Endothelial cell of umbilical vein (primary cell): ENCODE measurements around the gene LSG1. TPM values are rescaled to one million over a fixed set of nuclear protein-coding genes. Genes with fewer than 3 reads are reported as not detected.

Experiments used
- BruUV-seq: library from RNA; stranded (reverse); fragments of 400-500 nt; replicated peaks from 2 replicates; lab custom pipeline; 2021; lab: Mats Ljungman, UMichigan
- CTCF ChIA-PET: fragments of 300-600, 350-600 bp; sonication (Branson Sonifier 250); formaldehyde crosslinking; loops from one replicate; lab custom pipeline; 2021; ENCODE audit warnings: antibody characterized with exemption, inconsistent platforms; lab: Charles Lee
- POLR2A ChIA-PET: fragments of 300-600, 350-600 bp; sonication (Branson Sonifier 250); formaldehyde crosslinking; loops from one replicate; lab custom pipeline; 2021; ENCODE audit warnings: antibody characterized with exemption, inconsistent platforms; lab: Charles Lee
- DNase-seq: peaks from one replicate; pipeline ENCODE4 v3.0.0-alpha.2; 2011; ENCODE audit warnings: low read depth, low spot score
- FAIRE-seq: peaks from 2 replicates; lab custom pipeline; 2011; peaks lifted over from hg19 to GRCh38; lab: Jason Lieb, UNC
- H2AFZ ChIP-seq: 2 replicates; pipeline ENCODE4 v1.6.0; 2012; ENCODE audit warnings: low read depth, low read length, control low read depth, inconsistent platforms
- H3K27ac ChIP-seq: 2 replicates; pipeline ENCODE4 v1.5.1; 2011; ENCODE audit warnings: low read depth, mild to moderate bottlenecking, control low read depth, low read length, moderate library complexity; ENCODE audit not compliant: insufficient read depth
- H3K27me3 ChIP-seq, 2 experiments: 2 replicates each; pipeline versions ENCODE4 v1.6.0 to v1.6.1; 2011; ENCODE audit warnings: low read length in 2 of 2, mixed read lengths in 1 of 2; ENCODE audit not compliant: control insufficient read depth in 2 of 2, insufficient read depth in 2 of 2
- H3K36me3 ChIP-seq, 2 experiments: 2 replicates in 1 of 2; 3 replicates in 1 of 2; pipeline ENCODE4 v1.5.1; 2011; ENCODE audit warnings: low read length in 2 of 2, mild to moderate bottlenecking in 1 of 2, moderate library complexity in 1 of 2; ENCODE audit not compliant: control insufficient read depth in 2 of 2, insufficient read depth in 2 of 2; ENCODE audit errors: extremely low read depth in 1 of 2
- H3K4me1 ChIP-seq: 3 replicates; pipeline ENCODE4 v1.5.1; 2011; ENCODE audit warnings: mild to moderate bottlenecking, low read length; ENCODE audit not compliant: control insufficient read depth, insufficient read depth; ENCODE audit errors: extremely low read depth
- H3K4me2 ChIP-seq: 2 replicates; pipeline ENCODE4 v1.6.1; 2011; ENCODE audit warnings: low read length, control low read depth, mixed read lengths; ENCODE audit not compliant: insufficient read depth
- H3K4me3 ChIP-seq, 3 experiments: fragments of 200-600 bp in 1 of 3; sonication (generic), shearing (Covaris generic) in 1 of 3; replicated peaks in 1 of 3; 2 replicates each; pipeline ENCODE4 v1.5.1; 2011 to 2016; ENCODE audit warnings: control low read depth in 3 of 3, low read length in 3 of 3, mild to moderate bottlenecking in 2 of 3, inconsistent platforms in 1 of 3, low read depth in 1 of 3, moderate library complexity in 1 of 3; ENCODE audit not compliant: insufficient read depth in 1 of 3
- H3K79me2 ChIP-seq: 2 replicates; pipeline ENCODE4 v1.6.0; 2012; ENCODE audit warnings: low read length, inconsistent platforms; ENCODE audit not compliant: control insufficient read depth, insufficient read depth
- H3K9ac ChIP-seq: replicated peaks from 2 replicates; pipeline ENCODE3; 2011; ENCODE audit warnings: low read length, control low read depth; ENCODE audit not compliant: insufficient read depth; ENCODE audit errors: extremely low read depth
- H3K9me1 ChIP-seq: replicated peaks from 3 replicates; pipeline ENCODE4 v1.6.0; 2011; ENCODE audit warnings: mild to moderate bottlenecking, low read length; ENCODE audit not compliant: control insufficient read depth, insufficient read depth; ENCODE audit errors: extremely low read depth
- H3K9me3 ChIP-seq: replicated peaks from 2 replicates; pipeline ENCODE4 v1.5.1; 2012; ENCODE audit warnings: low read length, inconsistent platforms; ENCODE audit not compliant: control insufficient read depth, insufficient read depth
- H4K20me1 ChIP-seq: replicated peaks from 2 replicates; pipeline ENCODE3; 2011; ENCODE audit warnings: mild to moderate bottlenecking, low read length; ENCODE audit not compliant: control insufficient read depth, insufficient read depth; ENCODE audit errors: extremely low read depth
- EZH2 ChIP-seq: IDR thresholded peaks from 2 replicates; pipeline ENCODE4 v1.6.1; 2012; ENCODE audit warnings: borderline replicate concordance, low read depth, mild to moderate bottlenecking, moderate library complexity, low read length, inconsistent platforms; ENCODE audit not compliant: severe bottlenecking
- FOS ChIP-seq: IDR thresholded peaks from 2 replicates; pipeline ENCODE4 v1.6.1; 2011; ENCODE audit warnings: mild to moderate bottlenecking, low read length, moderate library complexity, borderline replicate concordance; ENCODE audit not compliant: insufficient read depth
- GATA2 ChIP-seq: IDR thresholded peaks from 2 replicates; pipeline ENCODE4 v1.7.0; 2011; ENCODE audit warnings: low read depth, mild to moderate bottlenecking, moderate library complexity, mixed read lengths, low read length; ENCODE audit not compliant: insufficient read length, insufficient read depth
- JUN ChIP-seq: IDR thresholded peaks from 2 replicates; pipeline ENCODE4 v1.6.1; 2011; ENCODE audit warnings: borderline replicate concordance, low read depth; ENCODE audit not compliant: insufficient read length, insufficient read depth
- MAX ChIP-seq: IDR thresholded peaks from 2 replicates; pipeline ENCODE4 v1.6.1; 2011; ENCODE audit not compliant: insufficient read depth, insufficient read length
- MYC ChIP-seq: IDR thresholded peaks from one replicate; pipeline ENCODE4 v1.6.1; 2011; ENCODE audit warnings: mild to moderate bottlenecking, low read depth, low read length
- POLR2A ChIP-seq: IDR thresholded peaks from 2 replicates; pipeline ENCODE4 v1.6.1; 2012; ENCODE audit warnings: low read depth, mild to moderate bottlenecking, control low read depth, low read length
- POLR2AphosphoS5 ChIP-seq: IDR thresholded peaks from 2 replicates; pipeline ENCODE4 v1.6.1; 2012; ENCODE audit warnings: low read depth, mild to moderate bottlenecking, control low read depth, low read length, moderate library complexity; ENCODE audit not compliant: insufficient read depth
- dilution Hi-C: fragments of 300-500 bp; cut with MboI; formaldehyde crosslinking; loops from one replicate; pipeline ENCODE4 v1.15.0; 2019; ENCODE audit warnings: low sequenced_read_pairs; ENCODE audit not compliant: extremely low pct_ligation_motif_present
- intact Hi-C: fragments of 100-400 bp; cut with micrococcal nuclease; formaldehyde crosslinking; loops from one replicate; pipeline ENCODE4 v1.10.0; 2022
- polyA plus RNA-seq, 4 experiments: library from polyadenylated mRNA; depleted of rRNA in 3 of 4; stranded (reverse) in 3 of 4; unstranded in 1 of 4; fragments of >200 nt; gene quantifications; 2 replicates each; pipeline versions ENCODE4 v1.2.1 to v1.2.3, GENCODE V29; 2011 to 2012; ENCODE audit warnings: missing spikeins in 1 of 4
- total RNA-seq: library from RNA; stranded (reverse); gene quantifications from 2 replicates; pipeline ENCODE4 v1.2.3, GENCODE V29; 2021
- TF ChIP-seq, protein P1 (sequence below), 2 donors: IDR thresholded peaks; 1 replicate in 1 of 2; 2 replicates in 1 of 2; pipeline ENCODE4 v1.5.1; 2011; ENCODE audit warnings: low read length in 2 of 2, mild to moderate bottlenecking in 2 of 2, moderate library complexity in 2 of 2, control low read depth in 1 of 2, inconsistent platforms in 1 of 2, low read depth in 1 of 2; ENCODE audit not compliant: insufficient read depth in 1 of 2; ENCODE audit errors: extremely low read depth in 1 of 2

LSG1 gene
- total and polyA plus RNA-seq, 2 donors (not counting 3 experiments of a cell fraction or from before 2014, with no cell fraction given), result 50.0 to 52.7 TPM

DNA sequence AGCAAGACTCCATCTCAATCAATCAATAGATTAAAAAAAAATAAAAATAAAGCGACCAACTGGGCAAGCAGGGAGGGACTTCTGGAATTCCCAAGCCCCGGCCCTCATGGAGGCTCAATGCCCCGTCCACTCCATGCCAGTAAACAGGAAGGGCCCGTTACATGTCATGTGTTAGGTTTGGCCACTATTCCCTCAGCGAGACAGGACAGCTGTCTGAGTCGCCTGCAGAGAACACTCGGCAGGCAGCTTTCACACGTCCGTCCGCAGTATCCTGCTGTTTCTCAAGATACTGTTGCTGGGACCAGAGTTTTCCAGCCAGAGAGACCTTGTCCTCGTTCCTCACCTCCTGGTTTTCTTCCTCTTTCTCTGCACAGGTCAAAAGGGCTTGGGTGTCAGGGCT lies 56.8 kb downstream of the LSG1 start:
- FAIRE-seq (no peak), DNase-seq (no peak)
- no peak for TF ChIP-seq JUN
- no peak for TF ChIP-seq POLR2A
- TF ChIP-seq POLR2AphosphoS5, result no peak
- no peak for TF ChIP-seq EZH2
- no peak for TF ChIP-seq MAX
- TF ChIP-seq, protein P1, sequence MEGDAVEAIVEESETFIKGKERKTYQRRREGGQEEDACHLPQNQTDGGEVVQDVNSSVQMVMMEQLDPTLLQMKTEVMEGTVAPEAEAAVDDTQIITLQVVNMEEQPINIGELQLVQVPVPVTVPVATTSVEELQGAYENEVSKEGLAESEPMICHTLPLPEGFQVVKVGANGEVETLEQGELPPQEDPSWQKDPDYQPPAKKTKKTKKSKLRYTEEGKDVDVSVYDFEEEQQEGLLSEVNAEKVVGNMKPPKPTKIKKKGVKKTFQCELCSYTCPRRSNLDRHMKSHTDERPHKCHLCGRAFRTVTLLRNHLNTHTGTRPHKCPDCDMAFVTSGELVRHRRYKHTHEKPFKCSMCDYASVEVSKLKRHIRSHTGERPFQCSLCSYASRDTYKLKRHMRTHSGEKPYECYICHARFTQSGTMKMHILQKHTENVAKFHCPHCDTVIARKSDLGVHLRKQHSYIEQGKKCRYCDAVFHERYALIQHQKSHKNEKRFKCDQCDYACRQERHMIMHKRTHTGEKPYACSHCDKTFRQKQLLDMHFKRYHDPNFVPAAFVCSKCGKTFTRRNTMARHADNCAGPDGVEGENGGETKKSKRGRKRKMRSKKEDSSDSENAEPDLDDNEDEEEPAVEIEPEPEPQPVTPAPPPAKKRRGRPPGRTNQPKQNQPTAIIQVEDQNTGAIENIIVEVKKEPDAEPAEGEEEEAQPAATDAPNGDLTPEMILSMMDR (IDR thresholded peaks at IDR 0.05; ENCODE audit: extremely low read depth in 1 of 2, insufficient read depth in 1 of 2, low read depth in 1 of 2, low read length in 2 of 2), result no peak
- no peak for TF ChIP-seq GATA2
- TF ChIP-seq FOS, result no peak
- TF ChIP-seq MYC, result no peak
- H4K20me1 ChIP-seq, result no peaks in the 10 kb centered on the region
- no peaks in the 10 kb centered on the region for H3K4me1 ChIP-seq
- ChIA-PET POLR2A (no interaction called here), CTCF (interaction anchor here (1.1 to 2.6 kb wide), 3 partner anchors 10 to 21 kb away, joined by 4 to 6 read pairs (median 6); no protein-coding TSS in a partner anchor)
- no peak overlapping the region for H3K4me2 ChIP-seq
- dilution Hi-C loops, result no loop called here
- H3K27ac ChIP-seq, result no peak overlapping the region
- no peaks in the 10 kb centered on the region for H3K9me1 ChIP-seq
- no peak overlapping the region for H2AFZ ChIP-seq
- H3K4me3 ChIP-seq, result no peak overlapping the region
- no peaks in the 10 kb centered on the region for H3K79me2 ChIP-seq
- peaks cover 9 to 38% of the 10 kb centered on the region in 2 experiments for H3K36me3 ChIP-seq
- no TSS peak for BruUV-seq
- H3K27me3 ChIP-seq, result no peaks in the 10 kb centered on the region
- H3K9ac ChIP-seq, result no peak overlapping the region
- intact Hi-C loops, result no loop called here
- no peaks in the 10 kb centered on the region for H3K9me3 ChIP-seq
